GM13977 (cell line): ENCODE results near the gene OSTF1.
A peak's percentile ranks its signal among the peaks of the same experiment; 100 is the strongest.

Source experiments
- DNase-seq: peaks from one replicate; pipeline ENCODE4 v3.0.0; 2012; ENCODE audit warnings: low spot score
- in situ Hi-C: fragments of 300-500 bp; cut with MboI; formaldehyde crosslinking; loops from one replicate; pipeline ENCODE4 v1.12.0; 2022; ENCODE audit warnings: low sequenced_read_pairs, low pct_unique_long_range_greater_than_20kb, mixed read lengths, inconsistent platforms; ENCODE audit not compliant: unreplicated experiment
- TF ChIP-seq, protein P1 (sequence below): IDR thresholded peaks from 2 replicates; pipeline ENCODE4 v1.5.1; 2012; ENCODE audit warnings: mild to moderate bottlenecking, control low read depth; ENCODE audit not compliant: insufficient read depth; ENCODE audit errors: extremely low read depth, missing control alignments

OSTF1 gene, protein sequence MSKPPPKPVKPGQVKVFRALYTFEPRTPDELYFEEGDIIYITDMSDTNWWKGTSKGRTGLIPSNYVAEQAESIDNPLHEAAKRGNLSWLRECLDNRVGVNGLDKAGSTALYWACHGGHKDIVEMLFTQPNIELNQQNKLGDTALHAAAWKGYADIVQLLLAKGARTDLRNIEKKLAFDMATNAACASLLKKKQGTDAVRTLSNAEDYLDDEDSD

DNA sequence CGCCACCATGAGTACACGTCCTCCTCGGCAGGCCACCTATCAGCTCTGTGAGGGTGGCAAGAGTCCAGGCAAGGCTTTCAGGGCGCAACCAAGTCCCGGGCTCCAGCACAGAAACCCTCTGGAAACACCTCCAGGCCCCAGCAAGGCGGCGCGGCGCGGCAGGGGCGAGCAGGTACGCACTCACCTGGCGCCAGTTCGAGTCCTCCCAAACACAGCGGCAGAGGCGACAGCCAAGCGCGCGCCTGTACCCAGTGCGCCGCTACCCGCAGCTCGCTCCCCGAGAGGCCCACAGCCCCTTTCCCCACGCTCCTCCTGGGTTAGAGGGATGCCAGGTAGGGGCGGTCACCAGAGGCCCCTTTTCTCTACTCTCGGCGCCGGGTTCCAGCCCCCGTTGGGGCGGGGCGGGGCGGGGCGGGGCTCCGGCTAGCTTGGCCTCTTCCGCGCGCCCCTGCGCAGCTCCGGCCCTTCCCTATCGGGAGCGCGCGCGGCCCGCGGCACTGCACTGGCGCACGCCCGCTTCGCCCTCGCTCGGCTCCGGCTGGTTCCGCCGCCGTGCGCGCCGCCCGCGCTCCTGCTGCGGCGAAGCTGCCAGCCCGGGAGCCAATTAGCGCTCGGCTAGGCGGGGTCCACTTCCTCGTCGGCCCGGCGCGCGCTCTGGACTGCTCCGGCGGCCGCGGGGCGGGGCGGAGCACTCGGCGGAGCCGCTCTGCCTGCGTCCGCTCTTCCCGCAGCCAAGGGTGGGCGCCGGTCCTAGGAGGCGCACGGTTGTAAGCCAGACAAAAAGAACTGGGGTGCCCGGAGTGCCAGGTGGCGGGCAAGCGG lies at the start of gene OSTF1, which contains the start of gene NMRK1:
Gene OSTF1 (plus strand): TSS at position 691 of the 822 bp plus-strand sequence. CDS start 179 bp downstream, outside the sequence.
Gene NMRK1 (minus strand): TSS at position 332 of the 822 bp plus-strand sequence. CDS start 5,040 bp downstream, outside the sequence.
- in situ Hi-C loops, result no loop called here

DNA sequence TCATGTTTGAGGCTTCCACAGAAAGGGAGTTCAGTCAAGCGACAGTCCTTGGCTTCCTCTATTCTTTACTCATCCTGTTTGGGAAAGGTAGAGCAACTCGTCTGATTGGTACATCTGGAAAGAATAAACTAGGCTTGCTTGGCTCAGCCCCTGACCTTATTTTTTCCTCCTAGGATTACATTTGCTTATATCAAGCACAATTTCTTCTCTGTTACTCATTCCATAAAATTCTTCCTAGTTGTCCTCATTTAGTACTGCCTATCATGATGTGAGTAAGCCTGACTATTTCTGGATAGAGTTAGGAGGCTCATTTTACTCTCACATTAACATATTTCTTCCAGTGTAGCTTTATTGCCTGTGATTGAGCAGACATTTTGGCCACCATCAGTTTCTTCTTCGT lies 49.3 kb upstream of the OSTF1 start:
- no peak for DNase-seq
- in situ Hi-C loops, result no loop called here
- TF ChIP-seq, protein P1, sequence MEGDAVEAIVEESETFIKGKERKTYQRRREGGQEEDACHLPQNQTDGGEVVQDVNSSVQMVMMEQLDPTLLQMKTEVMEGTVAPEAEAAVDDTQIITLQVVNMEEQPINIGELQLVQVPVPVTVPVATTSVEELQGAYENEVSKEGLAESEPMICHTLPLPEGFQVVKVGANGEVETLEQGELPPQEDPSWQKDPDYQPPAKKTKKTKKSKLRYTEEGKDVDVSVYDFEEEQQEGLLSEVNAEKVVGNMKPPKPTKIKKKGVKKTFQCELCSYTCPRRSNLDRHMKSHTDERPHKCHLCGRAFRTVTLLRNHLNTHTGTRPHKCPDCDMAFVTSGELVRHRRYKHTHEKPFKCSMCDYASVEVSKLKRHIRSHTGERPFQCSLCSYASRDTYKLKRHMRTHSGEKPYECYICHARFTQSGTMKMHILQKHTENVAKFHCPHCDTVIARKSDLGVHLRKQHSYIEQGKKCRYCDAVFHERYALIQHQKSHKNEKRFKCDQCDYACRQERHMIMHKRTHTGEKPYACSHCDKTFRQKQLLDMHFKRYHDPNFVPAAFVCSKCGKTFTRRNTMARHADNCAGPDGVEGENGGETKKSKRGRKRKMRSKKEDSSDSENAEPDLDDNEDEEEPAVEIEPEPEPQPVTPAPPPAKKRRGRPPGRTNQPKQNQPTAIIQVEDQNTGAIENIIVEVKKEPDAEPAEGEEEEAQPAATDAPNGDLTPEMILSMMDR, result no peak

More for the DNA sequence above, at the start of gene OSTF1, which contains the start of gene NMRK1:
- peak; percentile 95 for DNase-seq
- TF ChIP-seq, protein P1, result no peak

DNA sequence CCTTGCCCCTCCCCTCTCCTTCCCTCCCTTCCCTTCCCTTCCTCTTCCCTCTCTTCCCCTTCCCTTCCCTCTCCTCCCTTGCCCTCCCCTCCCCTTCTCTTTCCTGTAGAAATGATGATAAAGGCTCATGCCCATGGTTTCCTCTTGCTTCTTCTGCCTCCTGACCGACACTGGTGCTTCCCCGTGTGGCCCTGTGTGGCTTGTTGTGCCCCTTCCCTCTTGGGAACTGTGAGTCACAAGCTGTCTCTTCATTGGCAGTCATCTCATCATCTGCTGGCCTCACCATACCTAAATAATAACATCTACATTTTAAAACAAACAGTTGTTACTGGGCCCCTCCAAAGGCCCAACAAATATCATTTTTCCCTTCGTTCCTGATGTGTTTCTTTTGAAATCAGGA lies 48.5 kb upstream of the OSTF1 start:
- no peak for DNase-seq
- in situ Hi-C loops, result no loop called here

DNA sequence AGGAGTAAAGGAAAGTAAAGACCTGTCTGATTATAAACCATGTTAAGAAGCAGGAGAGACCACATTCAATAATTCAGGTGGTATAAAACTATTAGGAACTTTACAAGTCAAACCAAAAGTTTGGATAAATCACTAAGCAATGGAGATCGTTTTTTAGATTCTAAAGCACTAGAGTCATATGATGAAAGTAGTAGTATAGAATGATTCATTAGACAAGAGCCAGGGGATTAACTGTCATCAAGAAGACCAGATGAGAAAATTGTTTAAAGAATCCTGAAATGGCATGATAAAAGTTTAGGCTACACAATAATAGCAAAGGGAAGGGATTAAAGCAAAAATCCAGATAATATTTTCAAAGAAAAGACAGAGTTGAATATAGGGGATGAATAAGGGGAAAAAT lies 47.3 kb upstream of the OSTF1 start:
- TF ChIP-seq, protein P1, result no peak
- no peak for DNase-seq
- in situ Hi-C loops, result no loop called here

More for the DNA sequence above, 48.5 kb upstream of the OSTF1 start:
- TF ChIP-seq, protein P1, result no peak

DNA sequence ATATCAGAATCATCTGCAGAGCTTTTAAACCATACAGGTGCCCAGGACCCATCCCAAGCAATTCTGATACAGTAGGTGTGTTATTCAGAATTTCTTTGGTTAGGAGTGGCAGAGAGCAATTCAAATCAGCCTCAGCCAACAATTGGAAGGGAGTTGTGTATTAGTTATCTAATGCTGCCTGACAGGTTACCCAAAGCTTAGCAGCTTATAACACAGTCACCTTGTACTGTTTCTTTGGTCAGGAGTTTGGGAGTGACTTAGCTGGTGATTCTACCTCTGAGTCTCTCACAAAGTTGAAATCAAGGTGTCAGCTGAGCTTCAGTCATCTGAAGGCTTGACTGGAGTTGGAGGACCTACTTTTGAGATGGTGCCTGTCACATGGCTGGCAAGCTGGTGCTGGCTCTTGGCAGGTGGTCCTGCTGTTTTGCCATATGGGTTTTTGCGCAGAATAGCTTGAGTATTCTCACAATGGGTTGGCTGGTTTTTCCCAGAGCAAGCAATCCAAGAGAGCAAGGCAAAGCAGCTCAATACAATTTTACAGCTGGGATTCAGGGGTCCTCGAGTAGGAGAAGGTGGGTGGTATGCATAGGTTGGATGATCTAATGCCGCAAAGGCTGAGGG lies 41.5 kb upstream of the OSTF1 start:
- DNase-seq, result no peak
- in situ Hi-C loops, result no loop called here
- TF ChIP-seq, protein P1, result no peak

DNA sequence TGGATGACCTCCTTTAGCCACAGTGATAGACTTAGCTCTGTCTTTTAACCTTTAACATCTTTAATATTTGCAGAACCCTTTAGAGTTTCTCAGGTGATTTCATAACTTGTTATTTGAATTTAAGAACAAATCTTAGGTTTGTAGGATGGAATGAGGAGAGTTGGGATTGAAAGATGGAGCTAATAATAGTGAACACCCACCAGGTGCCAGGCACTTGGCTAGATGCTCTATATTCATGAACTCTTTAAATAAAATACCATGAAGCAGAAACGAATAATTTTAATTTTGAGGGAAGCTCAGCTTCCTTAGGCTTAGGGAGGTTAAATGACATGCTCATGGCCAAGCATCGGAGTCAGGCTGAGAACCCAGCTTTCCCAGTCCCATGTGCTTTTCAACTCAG lies 40.8 kb upstream of the OSTF1 start:
- no peak for DNase-seq
- TF ChIP-seq, protein P1, result no peak
- in situ Hi-C loops, result no loop called here
